Liver (tissue), 9 donors: ENCODE measurements around the gene ECE1. TPM values are rescaled to one million over a fixed set of nuclear protein-coding genes. Genes with fewer than 3 reads are reported as not detected.

Experiments
- DNase-seq: peaks from one replicate; pipeline ENCODE4 v3.0.0-alpha.2; 2017; ENCODE audit warnings: low spot score
- H3K27ac ChIP-seq, 2 donors: one replicate each; pipeline ENCODE4 v1.7.0; 2013; ENCODE audit warnings: inconsistent platforms in 2 of 2, low read length in 2 of 2, control low read depth in 1 of 2, low read depth in 1 of 2, mild to moderate bottlenecking in 1 of 2
- H3K27me3 ChIP-seq, 4 donors: one replicate each; pipeline versions ENCODE4 v1.6.1 to v1.7.0; 2013; ENCODE audit warnings: low read length in 3 of 4, inconsistent platforms in 1 of 4, mild to moderate bottlenecking in 1 of 4, moderate library complexity in 1 of 4; ENCODE audit not compliant: control insufficient read depth in 4 of 4, insufficient read depth in 4 of 4
- H3K36me3 ChIP-seq, 4 donors: one replicate each; pipeline versions ENCODE4 v1.6.1 to v1.7.0; 2013; ENCODE audit warnings: low read length in 3 of 4, mild to moderate bottlenecking in 3 of 4, low read depth in 1 of 4, moderate library complexity in 1 of 4; ENCODE audit not compliant: control insufficient read depth in 4 of 4, insufficient read depth in 3 of 4
- H3K4me1 ChIP-seq, 4 donors: one replicate each; pipeline versions ENCODE4 v1.6.1 to v1.7.0; 2013; ENCODE audit warnings: low read length in 3 of 4, mild to moderate bottlenecking in 3 of 4, moderate library complexity in 1 of 4; ENCODE audit not compliant: control insufficient read depth in 4 of 4, insufficient read depth in 4 of 4
- H3K4me3 ChIP-seq, 3 donors: one replicate each; pipeline versions ENCODE4 v1.6.1 to v1.7.0; 2013; ENCODE audit warnings: low read length in 3 of 3, control low read depth in 1 of 3, low read depth in 1 of 3, mild to moderate bottlenecking in 1 of 3
- H3K9ac ChIP-seq, 2 donors: one replicate each; pipeline ENCODE4 v1.7.0; 2013; ENCODE audit warnings: low read length in 2 of 2, mild to moderate bottlenecking in 2 of 2, moderate library complexity in 2 of 2, control low read depth in 1 of 2, low read depth in 1 of 2
- H3K9me3 ChIP-seq, 4 donors: one replicate each; pipeline versions ENCODE4 v1.6.1 to v1.7.0; 2013; ENCODE audit warnings: low read length in 3 of 4; ENCODE audit not compliant: control insufficient read depth in 4 of 4
- ATF3 ChIP-seq: IDR thresholded peaks from 2 replicates; pipeline ENCODE4 v1.6.1; 2016; ENCODE audit warnings: antibody characterized with exemption
- CTCF ChIP-seq: fragments of 150-350 bp; IDR thresholded peaks from 2 replicates; pipeline ENCODE4 v1.5.1; 2017; ENCODE audit warnings: improper control_type of control experiment, low read depth, low read length; ENCODE audit not compliant: missing input control
- EGR1 ChIP-seq, 2 donors: IDR thresholded peaks; 2 replicates each; pipeline ENCODE4 v1.6.1; 2016 to 2018; ENCODE audit warnings: antibody characterized with exemption in 2 of 2, low read depth in 2 of 2
- FOXA1 ChIP-seq: IDR thresholded peaks from 2 replicates; pipeline ENCODE4 v1.6.1; 2016; ENCODE audit warnings: antibody characterized with exemption
- FOXA2 ChIP-seq: IDR thresholded peaks from 2 replicates; pipeline ENCODE4 v1.6.1; 2016; ENCODE audit warnings: antibody characterized with exemption
- GABPA ChIP-seq, 2 donors: IDR thresholded peaks in 1 of 2; conservative IDR thresholded peaks in 1 of 2; 2 replicates each; pipeline ENCODE4 v1.6.1; 2016; ENCODE audit warnings: antibody characterized with exemption in 2 of 2, mild to moderate bottlenecking in 1 of 2, moderate library complexity in 1 of 2
- HNF4A ChIP-seq, 2 donors: conservative IDR thresholded peaks; 2 replicates each; pipeline ENCODE4 v1.6.1; 2016; ENCODE audit warnings: antibody characterized with exemption in 2 of 2, mild to moderate bottlenecking in 2 of 2
- HNF4G ChIP-seq: IDR thresholded peaks from 2 replicates; pipeline ENCODE4 v1.6.1; 2016; ENCODE audit warnings: antibody characterized with exemption
- JUND ChIP-seq, 2 donors: IDR thresholded peaks; 2 replicates each; pipeline ENCODE4 v1.6.1; 2016; ENCODE audit warnings: antibody characterized with exemption in 2 of 2
- MAX ChIP-seq: IDR thresholded peaks from 2 replicates; pipeline ENCODE4 v1.6.1; 2016; ENCODE audit warnings: antibody characterized with exemption
- NR2F2 ChIP-seq: IDR thresholded peaks from 2 replicates; pipeline ENCODE4 v1.6.1; 2016; ENCODE audit warnings: antibody characterized with exemption
- RAD21 ChIP-seq, 2 donors: IDR thresholded peaks; 2 replicates each; pipeline ENCODE4 v1.6.1; 2016; ENCODE audit warnings: antibody characterized with exemption in 2 of 2, mild to moderate bottlenecking in 2 of 2
- REST ChIP-seq: IDR thresholded peaks from 2 replicates; pipeline ENCODE4 v1.6.1; 2016; ENCODE audit warnings: antibody characterized with exemption, mild to moderate bottlenecking
- RXRA ChIP-seq, 2 donors: IDR thresholded peaks; 2 replicates each; pipeline ENCODE4 v1.6.1; 2017 to 2018; ENCODE audit warnings: antibody characterized with exemption in 2 of 2, mild to moderate bottlenecking in 1 of 2
- SP1 ChIP-seq: IDR thresholded peaks from 2 replicates; pipeline ENCODE4 v1.6.1; 2018; ENCODE audit warnings: antibody characterized with exemption, mild to moderate bottlenecking
- TAF1 ChIP-seq: conservative IDR thresholded peaks from 2 replicates; pipeline ENCODE4 v1.6.1; 2016; ENCODE audit warnings: antibody characterized with exemption, mild to moderate bottlenecking
- YY1 ChIP-seq: IDR thresholded peaks from 2 replicates; pipeline ENCODE4 v1.6.1; 2016; ENCODE audit warnings: antibody characterized with exemption, mild to moderate bottlenecking
- ZBTB33 ChIP-seq: IDR thresholded peaks from 2 replicates; pipeline ENCODE4 v1.6.1; 2016; ENCODE audit warnings: antibody characterized with exemption
- WGBS: extraction: QIAGEN DNeasy Blood & Tissue Kit; methylation state at CpG from one replicate; pipeline ENCODE4 v1.1.7; 2013; 5-methylcytosine and 5-hydroxymethylcytosine counted together
- polyA plus RNA-seq, 2 donors: library from polyadenylated mRNA; stranded (reverse) in 1 of 2; unstranded in 1 of 2; fragments of 200-250 nt in 1 of 2; fragments of >200 nt in 1 of 2; fragmentation: Nextera tagmentation in 1 of 2; extraction: Ambion mirVana in 1 of 2; gene quantifications; one replicate each; pipeline versions ENCODE4 v1.2.1 to v1.2.3, GENCODE V29; 2013 to 2015
- total RNA-seq, 2 donors: library from RNA; depleted of rRNA; stranded (reverse); fragments of >200 nt; gene quantifications; one replicate each; pipeline ENCODE4 v1.2.3, GENCODE V29; 2014
- donor health status: healthy.
- donor health status: healthy.
- donor health status: healthy.
- donor health status: healthy.
- donor health status: healthy.

ECE1 gene
- total and polyA plus RNA-seq, 4 donors = 29.3 to 46.4 (median 39.6) TPM

GRCh38 chr1:21245688-21246229, 44.5 kb downstream of the ECE1 start:
- Histone ChIP-seq H3K27ac (no peak overlapping the region), H3K9me3 (no peaks in the 10 kb centered on the region), H3K4me1 (peaks cover under 1 to 16% (median 12%) of the 10 kb centered on the region in 4 donors), H3K4me3 (no peak overlapping the region), H3K9ac (no peak overlapping the region), H3K27me3 (no peaks in the 10 kb centered on the region), H3K36me3 (peaks cover 3 to 48% (median 29%) of the 10 kb centered on the region in 4 donors)
- no peak for TF ChIP-seq FOXA2
- TF ChIP-seq NR2F2 = no peak
- TF ChIP-seq ATF3 = no peak
- no peak for TF ChIP-seq EGR1 (IDR thresholded peaks at IDR 0.05; ENCODE audit: low read depth in 2 of 2)
- no peak for TF ChIP-seq RXRA (IDR thresholded peaks at IDR 0.05)
- no peak for TF ChIP-seq HNF4G
- no peak for TF ChIP-seq JUND (IDR thresholded peaks at IDR 0.05)
- no peak for TF ChIP-seq RAD21 (IDR thresholded peaks at IDR 0.05)
- TF ChIP-seq SP1 = no peak
- no peak for TF ChIP-seq HNF4A (conservative IDR thresholded peaks at IDR 0.05)
- no peak for TF ChIP-seq REST
- no peak for TF ChIP-seq ZBTB33
- no peak for TF ChIP-seq GABPA (IDR thresholded peaks at IDR 0.05 in 1 of 2, conservative IDR thresholded peaks at IDR 0.05 in 1 of 2)
- TF ChIP-seq YY1 = no peak
- TF ChIP-seq TAF1 = no peak
- TF ChIP-seq FOXA1 = no peak
- no peak for TF ChIP-seq MAX
- TF ChIP-seq CTCF = no peak
- 96% methylated on average over 4 of the region's 4 CpGs for WGBS
- no peak for DNase-seq
